Peyer's patch (tissue), 4 donors: ENCODE measurements around the gene ING3.

Experiments used
- CTCF ChIP-seq, 6 experiments: fragments of 450-650 bp in 4 of 6; fragments of 200-600 bp in 2 of 6; sonication (generic) in 1 of 6; IDR thresholded peaks; one replicate each; pipeline ENCODE4 v1.5.1; 2017 to 2019; ENCODE audit warnings: antibody characterized with exemption in 6 of 6, mild to moderate bottlenecking in 3 of 6, moderate library complexity in 1 of 6
- POLR2A ChIP-seq, 2 donors: fragments of 450-650 bp; IDR thresholded peaks; one replicate each; pipeline ENCODE4 v1.5.1; 2017; ENCODE audit warnings: antibody characterized with exemption in 2 of 2, mild to moderate bottlenecking in 2 of 2, moderate library complexity in 2 of 2

- TF ChIP-seq CTCF (IDR thresholded peaks at IDR 0.05), result no peak
- TF ChIP-seq POLR2A (IDR thresholded peaks at IDR 0.05), result no peak
Measured at GRCh38 chr7:120998996-120999565, 48.5 kb downstream of the ING3 start.
